MCF 10A (cell line): ENCODE measurements around the gene TIA1. TPM values are rescaled to one million over a fixed set of nuclear protein-coding genes. Genes with fewer than 3 reads are reported as not detected.
"Not testable (repeated sequence)": the region's sequence is repeated elsewhere in the genome, so short reads cannot be mapped to it uniquely, and the experiment has no call there.

Experiments
- BruUV-seq: library from RNA; stranded (reverse); fragments of 400-500 nt; replicated peaks from 2 replicates; lab custom pipeline; 2021; lab: Mats Ljungman, UMichigan
- CTCF ChIA-PET: fragments of 300-600 bp; sonication (Branson Sonifier 250); formaldehyde crosslinking; extraction: SDS; loops from one replicate; lab custom pipeline; 2021; ENCODE audit warnings: antibody characterized with exemption, inconsistent platforms; lab: Yijun Ruan, JAX
- POLR2A ChIA-PET: fragments of 300-600, 350-650 bp; sonication (Branson Sonifier 250); formaldehyde crosslinking; extraction: SDS; loops from one replicate; lab custom pipeline; 2020; ENCODE audit warnings: antibody characterized with exemption, inconsistent platforms; lab: Yijun Ruan, JAX
- DNase-seq: peaks from one replicate; pipeline ENCODE4 v3.0.0-alpha.2; 2018; ENCODE audit not compliant: unreplicated experiment
- H3K27ac Mint-ChIP-seq: one replicate; pipeline ENCODE4 v1.8.0; 2022; ENCODE audit warnings: mild to moderate bottlenecking, low read depth, mixed read lengths; ENCODE audit not compliant: unreplicated experiment
- H3K27me3 Mint-ChIP-seq: one replicate; pipeline ENCODE4 v1.8.0; 2022; ENCODE audit warnings: mixed read lengths; ENCODE audit not compliant: insufficient read depth, unreplicated experiment
- H3K36me3 Mint-ChIP-seq: one replicate; pipeline ENCODE4 v1.8.0; 2022; ENCODE audit warnings: mild to moderate bottlenecking, moderate library complexity, mixed read lengths; ENCODE audit not compliant: insufficient read depth, unreplicated experiment
- H3K4me1 Mint-ChIP-seq: one replicate; pipeline ENCODE4 v1.8.0; 2022; ENCODE audit warnings: mixed read lengths; ENCODE audit not compliant: insufficient read depth, unreplicated experiment
- H3K4me3 Mint-ChIP-seq: one replicate; pipeline ENCODE4 v1.8.0; 2022; ENCODE audit warnings: mild to moderate bottlenecking, moderate library complexity, mixed read lengths; ENCODE audit not compliant: unreplicated experiment
- H3K9me3 Mint-ChIP-seq: one replicate; pipeline ENCODE4 v1.8.0; 2022; ENCODE audit warnings: mixed read lengths; ENCODE audit not compliant: unreplicated experiment
- CTCF ChIP-seq: fragments of 200-600 bp; IDR thresholded peaks from one replicate; pipeline ENCODE4 v1.8.0; 2022; ENCODE audit warnings: antibody characterized with exemption, mild to moderate bottlenecking; ENCODE audit not compliant: unreplicated experiment
- intact Hi-C: fragments of 100-400 bp; cut with micrococcal nuclease; formaldehyde crosslinking; loops from 2 replicates; pipeline ENCODE4 v1.14.1; 2022
- total RNA-seq: library from RNA; stranded (reverse); gene quantifications from 2 replicates; pipeline ENCODE4 v1.2.3, GENCODE V29; 2022

Gene TIA1
- total RNA-seq, 1 experiment from 2014 or later: 75.7 TPM

GRCh38 chr2:70190418-70191243 lies 57.8 kb downstream of the TIA1 start, which contains the start of gene C2orf42:
Gene C2orf42, minus strand, starts transcription at chr2:70191019. Its CDS starts 9,034 bp downstream, at chr2:70181985.
- Mint-ChIP-seq H3K4me3 (peak within 1 kb of the TSS; percentile 80), H3K4me1 (peaks cover 5% of the 10 kb centered on the region), H3K27ac (peak within 1 kb of the TSS; percentile 97), H3K36me3 (peaks cover 18% of the 10 kb centered on the region), H3K27me3 (no peaks in the 10 kb centered on the region), H3K9me3 (no peaks in the 10 kb centered on the region)
- no TSS peak for BruUV-seq
- no peak for TF ChIP-seq CTCF
- ChIA-PET POLR2A (interaction anchor here (0.5 to 3.8 kb wide), 36 partner anchors 10 to 893 kb away, joined by 3 to 51 read pairs (median 5); partner anchors contain the start of genes MXD1, PCBP1, PCYOX1 and SNRNP27), CTCF (interaction anchor here (0.6 to 1.2 kb wide), 4 partner anchors 8 to 966 kb away, joined by 3 to 6 read pairs (median 4); no protein-coding TSS in a partner anchor)
- DNase-seq: peak; percentile 97
- intact Hi-C loops: loop anchor here (1.0 kb wide), 1 partner anchor 58 kb away; the partner anchor contains the start of gene TIA1

GRCh38 chr2:70188460-70188859 lies 60.0 kb downstream of the TIA1 start:
- CTCF ChIA-PET: interaction anchor here (0.7 kb wide), 2 partner anchors 149 to 1171 kb away, joined by 3 to 4 read pairs; no protein-coding TSS in a partner anchor
- no peak for TF ChIP-seq CTCF
- DNase-seq: no peak
- POLR2A ChIA-PET: interaction anchor here (0.6 to 3.8 kb wide), 5 partner anchors 13 to 274 kb away, joined by 3 to 51 read pairs (median 7); partner anchors contain the start of genes MXD1 and SNRPG
- Mint-ChIP-seq H3K27me3 (no peaks in the 10 kb centered on the region), H3K4me1 (peaks cover 5% of the 10 kb centered on the region), H3K9me3 (no peaks in the 10 kb centered on the region), H3K36me3 (peaks cover 18% of the 10 kb centered on the region), H3K4me3 (no peak overlapping the region), H3K27ac (no peak overlapping the region)
- intact Hi-C loops: no loop called here
- no TSS peak for BruUV-seq

GRCh38 chr2:70187170-70187569 lies 61.3 kb downstream of the TIA1 start:
- BruUV-seq, H3K4me3 Mint-ChIP-seq, CTCF ChIA-PET, H3K27ac Mint-ChIP-seq, H3K4me1 Mint-ChIP-seq, H3K27me3 Mint-ChIP-seq, DNase-seq, intact Hi-C loops, H3K9me3 Mint-ChIP-seq: not testable (repeated sequence)
- peaks cover 26% of the 10 kb centered on the region for H3K36me3 Mint-ChIP-seq
- POLR2A ChIA-PET: interaction anchor here (0.6 to 0.7 kb wide), 3 partner anchors 112 to 177 kb away, joined by 3 read pairs; no protein-coding TSS in a partner anchor

GRCh38 chr2:70182689-70183088 lies 65.7 kb downstream of the TIA1 start:
- no peak for DNase-seq
- H3K27me3 Mint-ChIP-seq: no peaks in the 10 kb centered on the region
- H3K4me1 Mint-ChIP-seq: no peaks in the 10 kb centered on the region
- TF ChIP-seq CTCF: no peak
- no peaks in the 10 kb centered on the region for H3K9me3 Mint-ChIP-seq
- BruUV-seq: no TSS peak
- peaks cover 48% of the 10 kb centered on the region for H3K36me3 Mint-ChIP-seq
- ChIA-PET POLR2A (interaction anchor here (0.6 kb wide), 1 partner anchor 96 kb away, joined by 4 read pairs; no protein-coding TSS in a partner anchor), CTCF (interaction anchor here (0.6 to 1.1 kb wide), 2 partner anchors 8 to 133 kb away, joined by 4 to 5 read pairs; partner anchors contain the start of gene C2orf42)
- intact Hi-C loops: no loop called here
- H3K4me3 Mint-ChIP-seq: no peak overlapping the region
- no peak overlapping the region for H3K27ac Mint-ChIP-seq
